PC-9 (cell line): ENCODE results near the gene ARSJ. TPM values are rescaled to one million over a fixed set of nuclear protein-coding genes. Genes with fewer than 3 reads are reported as not detected.

ENCODE experiments used
- BruUV-seq: library from RNA; stranded (reverse); fragments of 400-500 nt; replicated peaks from 2 replicates; lab custom pipeline; 2021; lab: Mats Ljungman, UMichigan
- CTCF ChIA-PET: fragments of 300-600 bp; sonication (Branson Sonifier 250); formaldehyde crosslinking; loops from one replicate; lab custom pipeline; 2022; ENCODE audit warnings: antibody characterized with exemption; lab: Charles Lee
- POLR2A ChIA-PET: fragments of 300-600 bp; sonication (Branson Sonifier 250); formaldehyde crosslinking; loops from one replicate; lab custom pipeline; 2022; ENCODE audit warnings: antibody characterized with exemption; ENCODE audit not compliant: unreplicated experiment; lab: Charles Lee
- DNase-seq, 2 experiments: peaks; one replicate each; pipeline versions ENCODE4 v3.0.0 to v3.0.0-alpha.2; 2015 to 2022; ENCODE audit warnings: mixed read lengths in 1 of 2
- H2AFZ ChIP-seq: fragments of 200-600 bp; sonication (generic); 2 replicates; pipeline ENCODE4 v1.8.1; 2017; ENCODE audit warnings: antibody characterized with exemption
- H3F3A ChIP-seq: fragments of 200-600 bp; sonication (generic); 2 replicates; pipeline ENCODE4 v1.8.1; 2017; ENCODE audit warnings: antibody characterized with exemption, mild to moderate bottlenecking, low read depth; ENCODE audit not compliant: insufficient read depth
- H3K27ac ChIP-seq: fragments of 200-600 bp; sonication (generic); 2 replicates; pipeline ENCODE4 v1.6.1; 2016; ENCODE audit warnings: mixed run types
- H3K27me3 ChIP-seq: fragments of 200-600 bp; sonication (generic); 2 replicates; pipeline ENCODE4 v1.6.1; 2016; ENCODE audit warnings: low read depth, mixed run types; ENCODE audit not compliant: insufficient read depth
- H3K36me3 ChIP-seq: fragments of 200-600 bp; sonication (generic); 2 replicates; pipeline ENCODE4 v1.6.1; 2016; ENCODE audit warnings: low read depth, mixed run types
- H3K4me1 ChIP-seq: fragments of 200-600 bp; sonication (generic); replicated peaks from 2 replicates; pipeline ENCODE4 v1.6.1; 2016; ENCODE audit warnings: mixed run types; ENCODE audit not compliant: insufficient read depth
- H3K4me2 ChIP-seq: fragments of 200-600 bp; sonication (generic); 2 replicates; pipeline ENCODE4 v1.6.1; 2017; ENCODE audit warnings: mixed run types
- H3K4me3 ChIP-seq: fragments of 200-600 bp; sonication (generic); 2 replicates; pipeline ENCODE4 v1.6.1; 2016; ENCODE audit warnings: mixed run types
- H3K79me2 ChIP-seq: fragments of 200-600 bp; sonication (generic); 2 replicates; pipeline ENCODE4 v1.6.1; 2017; ENCODE audit warnings: low read depth, mixed run types
- H3K9me2 ChIP-seq: fragments of 200-600 bp; sonication (generic); 2 replicates; pipeline ENCODE4 v1.8.1; 2017; ENCODE audit warnings: mild to moderate bottlenecking; ENCODE audit not compliant: insufficient read depth
- H3K9me3 ChIP-seq: fragments of 200-600 bp; sonication (generic); 2 replicates; pipeline ENCODE4 v1.8.1; 2016; ENCODE audit warnings: low read depth; ENCODE audit not compliant: insufficient read depth
- H4K20me1 ChIP-seq: fragments of 200-600 bp; sonication (generic); 2 replicates; pipeline ENCODE4 v1.8.1; 2017; ENCODE audit not compliant: insufficient read depth
- CTCF ChIP-seq: fragments of 200-600 bp; sonication (generic); conservative IDR thresholded peaks from 2 replicates; pipeline ENCODE4 v1.6.1; 2017; ENCODE audit warnings: mixed run types, antibody characterized with exemption, mild to moderate bottlenecking, moderate library complexity
- EZH2 ChIP-seq: fragments of 200-600 bp; sonication (generic); IDR thresholded peaks from 2 replicates; pipeline ENCODE4 v1.8.0; 2017; ENCODE audit warnings: antibody characterized with exemption, low read depth
- intact Hi-C: fragments of 100-400 bp; cut with micrococcal nuclease; formaldehyde crosslinking; loops from one replicate; pipeline ENCODE4 v1.10.0; 2022; ENCODE audit not compliant: unreplicated experiment
- total RNA-seq: library from RNA; stranded (reverse); gene quantifications from 2 replicates; pipeline ENCODE4 v1.2.3, GENCODE V29; 2021

The ARSJ gene
- total RNA-seq, 1 experiment from 2014 or later = 0.55 TPM

GRCh38 chr4:113973345-113973744 lies 6.1 kb downstream of the ARSJ start:
- H3K9me3 ChIP-seq = no peaks in the 10 kb centered on the region
- H3K4me2 ChIP-seq = no peak overlapping the region
- POLR2A ChIA-PET = no interaction called here
- no peaks in the 10 kb centered on the region for H3K79me2 ChIP-seq
- no peaks in the 10 kb centered on the region for H3F3A ChIP-seq
- H3K4me3 ChIP-seq = no peak overlapping the region
- BruUV-seq = no TSS peak
- no peak for DNase-seq
- intact Hi-C loops = no loop called here
- H3K27ac ChIP-seq = no peak overlapping the region
- no peaks in the 10 kb centered on the region for H4K20me1 ChIP-seq
- H3K27me3 ChIP-seq = no peaks in the 10 kb centered on the region
- no peaks in the 10 kb centered on the region for H3K36me3 ChIP-seq
- CTCF ChIA-PET = no interaction called here
- H3K4me1 ChIP-seq = no peaks in the 10 kb centered on the region
- H2AFZ ChIP-seq = no peak overlapping the region
- no peaks in the 10 kb centered on the region for H3K9me2 ChIP-seq
- TF ChIP-seq CTCF (no peak), EZH2 (no peak)

GRCh38 chr4:113972781-113973180 lies 6.7 kb downstream of the ARSJ start:
- CTCF ChIA-PET = no interaction called here
- H3K9me2 ChIP-seq = no peaks in the 10 kb centered on the region
- no peaks in the 10 kb centered on the region for H3K36me3 ChIP-seq
- H3F3A ChIP-seq = no peaks in the 10 kb centered on the region
- H3K27ac ChIP-seq = no peak overlapping the region
- no peak overlapping the region for H3K4me3 ChIP-seq
- DNase-seq = no peak
- H3K27me3 ChIP-seq = no peaks in the 10 kb centered on the region
- H3K79me2 ChIP-seq = no peaks in the 10 kb centered on the region
- H3K4me2 ChIP-seq = no peak overlapping the region
- H3K9me3 ChIP-seq = no peaks in the 10 kb centered on the region
- intact Hi-C loops = no loop called here
- POLR2A ChIA-PET = no interaction called here
- no TSS peak for BruUV-seq
- no peak for TF ChIP-seq EZH2
- TF ChIP-seq CTCF = no peak
- H3K4me1 ChIP-seq = no peaks in the 10 kb centered on the region
- H4K20me1 ChIP-seq = no peaks in the 10 kb centered on the region
- no peak overlapping the region for H2AFZ ChIP-seq

GRCh38 chr4:113971706-113972360 lies 7.6 kb downstream of the ARSJ start:
- H3K36me3 ChIP-seq = no peaks in the 10 kb centered on the region
- POLR2A ChIA-PET = no interaction called here
- H2AFZ ChIP-seq = no peak overlapping the region
- CTCF ChIA-PET = no interaction called here
- H3K4me1 ChIP-seq = no peaks in the 10 kb centered on the region
- H3K9me3 ChIP-seq = no peaks in the 10 kb centered on the region
- H4K20me1 ChIP-seq = no peaks in the 10 kb centered on the region
- intact Hi-C loops = no loop called here
- H3F3A ChIP-seq = no peaks in the 10 kb centered on the region
- no peaks in the 10 kb centered on the region for H3K27me3 ChIP-seq
- TF ChIP-seq CTCF (no peak), EZH2 (no peak)
- H3K9me2 ChIP-seq = no peaks in the 10 kb centered on the region
- H3K4me2 ChIP-seq = no peak overlapping the region
- no peak for DNase-seq
- no peak overlapping the region for H3K4me3 ChIP-seq
- H3K79me2 ChIP-seq = no peaks in the 10 kb centered on the region
- no TSS peak for BruUV-seq
- H3K27ac ChIP-seq = no peak overlapping the region
